Lung (tissue), 12 donors: ENCODE measurements around the gene IFIT1. TPM values are rescaled to one million over a fixed set of nuclear protein-coding genes. Genes with fewer than 3 reads are reported as not detected.

ENCODE experiments used
- ATAC-seq: fragments of 200-7000 bp; cut with Tn5 transposase; one replicate; pipeline ENCODE4 v1.9.1; 2020; ENCODE audit warnings: moderate number of reproducible peaks; ENCODE audit not compliant: insufficient read depth, low FRiP score
- DNase-seq, 3 donors: peaks; one replicate each; pipeline ENCODE4 v3.0.0-alpha.2; 2013 to 2017
- H3K27ac ChIP-seq, 2 donors: one replicate each; pipeline ENCODE4 v1.5.1; 2013; ENCODE audit warnings: mild to moderate bottlenecking in 2 of 2, moderate library complexity in 2 of 2, control low read depth in 1 of 2, inconsistent platforms in 1 of 2, low read depth in 1 of 2, low read length in 1 of 2
- H3K27me3 ChIP-seq, 3 donors: one replicate each; pipeline ENCODE4 v1.5.1; 2013; ENCODE audit warnings: low read length in 2 of 3; ENCODE audit not compliant: control insufficient read depth in 3 of 3, insufficient read depth in 3 of 3
- H3K36me3 ChIP-seq, 4 donors: one replicate each; pipeline ENCODE4 v1.5.1; 2013; ENCODE audit warnings: low read length in 4 of 4, mild to moderate bottlenecking in 1 of 4, moderate library complexity in 1 of 4; ENCODE audit not compliant: control insufficient read depth in 4 of 4, insufficient read depth in 4 of 4
- H3K4me1 ChIP-seq, 5 donors: one replicate each; pipeline ENCODE4 v1.5.1; 2013; ENCODE audit warnings: low read length in 5 of 5, mild to moderate bottlenecking in 2 of 5, moderate library complexity in 1 of 5; ENCODE audit not compliant: control insufficient read depth in 5 of 5, insufficient read depth in 5 of 5
- H3K4me3 ChIP-seq: one replicate; pipeline ENCODE4 v1.5.1; 2013; ENCODE audit warnings: mild to moderate bottlenecking, control low read depth, moderate library complexity
- H3K9ac ChIP-seq, 2 donors: one replicate each; pipeline ENCODE4 v1.5.1; 2013; ENCODE audit warnings: low read length in 2 of 2, control low read depth in 1 of 2; ENCODE audit not compliant: insufficient read depth in 1 of 2
- H3K9me3 ChIP-seq, 4 donors: one replicate each; pipeline ENCODE4 v1.5.1; 2013; ENCODE audit warnings: low read length in 3 of 4, mild to moderate bottlenecking in 1 of 4, moderate library complexity in 1 of 4; ENCODE audit not compliant: control insufficient read depth in 4 of 4, insufficient read depth in 3 of 4
- CTCF ChIP-seq: IDR thresholded peaks from 2 replicates; pipeline ENCODE4 v1.5.1; 2012; ENCODE audit warnings: mild to moderate bottlenecking; ENCODE audit errors: control extremely low read depth, extremely low read depth
- WGBS, 2 donors: extraction: QIAGEN DNeasy Blood & Tissue Kit; methylation state at CpG; one replicate each; pipeline ENCODE4 v1.1.7; 2013; 5-methylcytosine and 5-hydroxymethylcytosine counted together
- polyA plus RNA-seq, 2 donors: library from polyadenylated mRNA; stranded (reverse); fragments of 200-250 nt; gene quantifications; one replicate each; pipeline ENCODE4 v1.2.1, GENCODE V29; 2013
- total RNA-seq, 2 donors: library from RNA; depleted of rRNA in 1 of 2; stranded (reverse); fragments of >200 nt in 1 of 2; gene quantifications; one replicate each; pipeline ENCODE4 v1.2.1, GENCODE V29; 2014 to 2021
- donor health status: control.
- donor health status: control.
- donor health status: Bipolar disorder and iron deficiency.
- donor health status: healthy.
- donor health status: DM: yes; HTN: yes; CAD: no.

IFIT1 gene
- total and polyA plus RNA-seq, 4 donors: 11.1 to 17.7 (median 15.0) TPM

- Histone ChIP-seq H3K27ac (no peak overlapping the region), H3K27me3 (no peaks in the 10 kb centered on the region), H3K4me1 (peaks cover 0 to 25% (median 4%) of the 10 kb centered on the region in 5 donors), H3K9ac (no peak overlapping the region), H3K4me3 (no peak overlapping the region), H3K9me3 (no peaks in the 10 kb centered on the region), H3K36me3 (peaks cover 0 to 2% (median 0%) of the 10 kb centered on the region in 4 donors)
- TF ChIP-seq CTCF: no peak
- DNase-seq: no peak
- no peak for ATAC-seq
- 62 to 79% methylated on average over 1 of the region's 1 CpG for WGBS, 2 donors
Measured at GRCh38 chr10:89357096-89357495, 35.3 kb upstream of the IFIT1 start.

- no peak for TF ChIP-seq CTCF
- Histone ChIP-seq H3K4me3 (no peak overlapping the region), H3K27me3 (no peaks in the 10 kb centered on the region), H3K9me3 (no peaks in the 10 kb centered on the region), H3K36me3 (peaks cover 0 to 2% (median 0%) of the 10 kb centered on the region in 4 donors), H3K4me1 (peaks cover 0 to 19% (median 1%) of the 10 kb centered on the region in 5 donors), H3K27ac (no peak overlapping the region), H3K9ac (no peak overlapping the region)
- ATAC-seq (no peak), DNase-seq (no peak)
- WGBS, 2 donors: 34 to 64% methylated on average over 2 of the region's 2 CpGs
Measured at GRCh38 chr10:89357975-89358374, 34.4 kb upstream of the IFIT1 start.

DNA sequence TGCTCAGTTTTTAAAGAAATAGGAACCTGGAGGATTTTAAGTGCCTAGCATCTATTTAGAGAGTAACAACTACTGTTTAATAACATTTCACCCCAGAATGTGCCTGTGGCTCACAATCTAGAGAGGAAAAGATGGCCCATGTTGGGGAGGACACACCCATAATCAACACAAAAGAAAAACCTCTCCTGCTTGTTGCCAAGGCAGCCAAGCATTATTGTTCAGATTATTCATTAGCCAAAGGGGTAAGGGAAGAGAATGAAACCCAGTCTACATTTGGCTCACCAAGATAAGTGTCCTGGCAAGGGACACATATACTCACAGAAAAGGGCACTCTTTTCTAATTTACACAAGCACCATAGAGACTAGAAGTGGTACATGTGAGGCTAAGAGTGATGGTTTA lies 32.3 kb upstream of the IFIT1 start:
- TF ChIP-seq CTCF: no peak
- Histone ChIP-seq H3K9me3 (no peaks in the 10 kb centered on the region), H3K27me3 (no peaks in the 10 kb centered on the region), H3K4me3 (no peak overlapping the region), H3K36me3 (no peaks in the 10 kb centered on the region), H3K27ac (no peak overlapping the region), H3K9ac (no peak overlapping the region), H3K4me1 (peaks cover 0 to 19% (median 3%) of the 10 kb centered on the region in 5 donors)
- ATAC-seq (no peak), DNase-seq (no peak)

GRCh38 chr10:89362929-89363328 lies 29.5 kb upstream of the IFIT1 start:
- no peak for DNase-seq
- H3K9me3 ChIP-seq: no peaks in the 10 kb centered on the region
- H3K9ac ChIP-seq: no peak overlapping the region
- H3K4me1 ChIP-seq: peaks cover 0 to 9% (median 5%) of the 10 kb centered on the region in 5 donors
- H3K27me3 ChIP-seq: no peaks in the 10 kb centered on the region
- no peak overlapping the region for H3K4me3 ChIP-seq
- no peaks in the 10 kb centered on the region for H3K36me3 ChIP-seq
- H3K27ac ChIP-seq: no peak overlapping the region
- TF ChIP-seq CTCF: no peak
- ATAC-seq: no peak
